Non-pigmented ciliary epithelial cell (primary cell): ENCODE results near the gene AKAP7.
A peak's percentile ranks its signal among the peaks of the same experiment; 100 is the strongest.
"Not testable (repeated sequence)": the region's sequence is repeated elsewhere in the genome, so short reads cannot be mapped to it uniquely, and the experiment has no call there.

Experiments used
- DNase-seq: peaks from one replicate; pipeline ENCODE4 v3.0.0-alpha.2; 2010; ENCODE audit warnings: low read depth

The AKAP7 gene

GRCh38 chr6:131255434-131255833 lies 120.2 kb downstream of the AKAP7 start:
- DNase-seq = no peak

GRCh38 chr6:131255911-131256310 lies 120.6 kb downstream of the AKAP7 start:
- peak; percentile 17 for DNase-seq

GRCh38 chr6:131257104-131257503 lies 121.8 kb downstream of the AKAP7 start:
- no peak for DNase-seq

GRCh38 chr6:131258010-131258652 lies 122.9 kb downstream of the AKAP7 start:
- no peak for DNase-seq

GRCh38 chr6:131258816-131259476 lies 123.7 kb downstream of the AKAP7 start:
- no peak for DNase-seq

- not testable (repeated sequence) for DNase-seq
Observed at GRCh38 chr6:131260960-131261359, 125.7 kb downstream of the AKAP7 start.

- DNase-seq = no peak
Observed at GRCh38 chr6:131262060-131262459, 126.8 kb downstream of the AKAP7 start.

GRCh38 chr6:131265939-131266338 lies 130.7 kb downstream of the AKAP7 start:
- no peak for DNase-seq

- DNase-seq = no peak
Observed at GRCh38 chr6:131268303-131268702, 133.0 kb downstream of the AKAP7 start.

- DNase-seq = no peak
Observed at GRCh38 chr6:131269565-131270391, 134.5 kb downstream of the AKAP7 start.

GRCh38 chr6:131270534-131270933 lies 135.3 kb downstream of the AKAP7 start:
- no peak for DNase-seq

- DNase-seq = no peak
Observed at GRCh38 chr6:131275273-131275672, 140.0 kb downstream of the AKAP7 start.

GRCh38 chr6:131277591-131277990 lies 142.3 kb downstream of the AKAP7 start:
- no peak for DNase-seq

GRCh38 chr6:131281471-131282270 lies 146.4 kb downstream of the AKAP7 start:
- no peak for DNase-seq

GRCh38 chr6:131282365-131282764 lies 147.1 kb downstream of the AKAP7 start:
- no peak for DNase-seq

GRCh38 chr6:131283466-131284175 lies 148.4 kb downstream of the AKAP7 start:
- DNase-seq = no peak

GRCh38 chr6:131285548-131285947 lies 150.3 kb downstream of the AKAP7 start:
- DNase-seq = no peak

- no peak for DNase-seq
Observed at GRCh38 chr6:131286469-131287040, 151.3 kb downstream of the AKAP7 start.

- no peak for DNase-seq
Observed at GRCh38 chr6:131288214-131288613, 152.9 kb downstream of the AKAP7 start.

GRCh38 chr6:131290955-131291354 lies 155.7 kb downstream of the AKAP7 start:
- no peak for DNase-seq
